ENCODE data around the gene SAMD4B.

The SAMD4B gene

GRCh38 chr19:39351537-39352064 lies 9.4 kb downstream of the SAMD4B start:
- DNase-seq (peak in 1 of 3 experiments; percentile 13), ATAC-seq (replicated peaks) (peak; percentile 89)
- H3K9me3 Mint-ChIP-seq, result no peaks in the 10 kb centered on the region
- peak overlapping the region; percentile 35 to 51 for H3K27ac Mint-ChIP-seq
- H3K36me3 Mint-ChIP-seq (ENCODE audit: insufficient read depth), result peaks cover 47% of the 10 kb centered on the region
- H3K4me3 Mint-ChIP-seq, result no peak overlapping the region
- H3K27me3 Mint-ChIP-seq, result no peaks in the 10 kb centered on the region
- peaks cover 13 to 25% of the 10 kb centered on the region in 2 donors for H3K4me1 Mint-ChIP-seq (ENCODE audit: low read depth in 2 of 2)

DNA sequence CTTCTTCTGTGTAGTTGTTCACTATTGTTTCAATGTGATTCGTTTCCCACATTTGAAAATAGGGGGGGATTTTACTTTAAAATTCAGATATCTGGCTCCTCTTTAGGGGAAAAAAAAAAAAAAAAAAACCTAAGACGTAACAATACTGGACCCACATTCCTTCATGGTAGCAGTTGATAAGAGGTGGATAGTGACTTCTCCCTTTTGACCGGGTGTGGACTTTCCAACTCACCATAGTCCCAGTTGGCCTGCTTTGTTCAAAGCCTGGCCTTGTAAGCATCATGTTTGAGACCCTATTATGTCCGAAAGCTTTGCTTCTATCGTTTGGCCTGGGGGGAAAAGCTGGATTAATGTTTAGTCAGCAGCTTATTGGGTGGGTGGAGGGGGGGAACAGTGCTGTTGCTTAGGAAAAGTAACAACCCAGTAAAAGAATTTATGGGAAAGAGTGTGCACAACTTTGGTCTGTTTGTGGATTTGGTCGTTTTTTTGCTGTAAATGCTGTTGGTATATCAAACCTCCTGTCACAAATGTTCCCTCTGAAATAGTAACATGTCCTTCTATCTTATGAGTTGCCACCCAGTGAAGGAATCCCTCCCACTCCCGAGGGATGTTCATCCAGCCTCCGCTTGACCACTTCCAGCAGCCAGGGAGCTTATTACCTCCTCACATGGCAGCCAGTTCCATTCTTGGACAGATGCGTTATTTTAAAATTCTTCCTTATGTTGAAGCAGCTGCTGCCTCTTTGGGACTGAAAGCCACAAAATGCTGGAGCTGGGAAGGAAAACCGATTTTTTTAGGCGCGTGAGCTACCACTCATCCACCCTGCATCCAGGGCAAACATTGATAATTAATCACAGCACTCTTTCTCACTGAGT lies 10.4 kb downstream of the SAMD4B start:
- no peaks in the 10 kb centered on the region for H3K9me3 Mint-ChIP-seq
- H3K36me3 Mint-ChIP-seq (ENCODE audit: insufficient read depth), result peaks cover 52% of the 10 kb centered on the region
- DNase-seq (no peak), ATAC-seq (replicated peaks) (no peak)
- H3K4me1 Mint-ChIP-seq (ENCODE audit: low read depth in 2 of 2), result peaks cover 8 to 18% of the 10 kb centered on the region in 2 donors
- peak overlapping the region; percentile 35 to 51 for H3K27ac Mint-ChIP-seq
- H3K27me3 Mint-ChIP-seq, result no peaks in the 10 kb centered on the region
- no peak overlapping the region for H3K4me3 Mint-ChIP-seq

DNA sequence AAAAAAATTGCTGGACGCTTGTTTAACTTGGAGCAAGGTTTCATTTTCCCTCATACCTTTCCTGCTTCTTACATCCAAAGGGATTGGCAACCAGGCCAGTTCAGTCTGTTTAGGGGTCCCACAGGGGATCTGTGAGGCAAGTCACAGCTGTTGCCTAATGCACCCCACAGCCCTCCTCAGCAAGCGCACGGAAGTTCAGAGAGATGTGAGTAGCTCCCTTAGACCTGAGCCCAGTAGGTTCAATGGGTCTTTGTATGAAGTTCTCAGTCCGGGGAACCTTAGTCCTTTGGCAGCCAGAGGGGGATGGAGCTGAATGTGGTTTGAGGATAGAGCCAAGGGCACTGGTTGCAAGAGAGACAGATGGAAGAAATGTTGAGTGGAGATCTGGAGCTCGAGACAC lies 13.0 kb downstream of the SAMD4B start:
- no peaks in the 10 kb centered on the region for H3K27me3 Mint-ChIP-seq
- H3K36me3 Mint-ChIP-seq (ENCODE audit: insufficient read depth), result peaks cover 64% of the 10 kb centered on the region
- no peak overlapping the region for H3K4me3 Mint-ChIP-seq
- no peak overlapping the region for H3K27ac Mint-ChIP-seq
- ATAC-seq (replicated peaks) (no peak), DNase-seq (no peak)
- no peaks in the 10 kb centered on the region for H3K9me3 Mint-ChIP-seq
- peaks cover 0 to 5% of the 10 kb centered on the region in 2 donors for H3K4me1 Mint-ChIP-seq (ENCODE audit: low read depth in 2 of 2)

- peaks cover 0 to 5% of the 10 kb centered on the region in 2 donors for H3K4me1 Mint-ChIP-seq (ENCODE audit: low read depth in 2 of 2)
These were observed 13.9 kb downstream of the SAMD4B start for GRCh38 chr19:39356073-39356472.

DNA sequence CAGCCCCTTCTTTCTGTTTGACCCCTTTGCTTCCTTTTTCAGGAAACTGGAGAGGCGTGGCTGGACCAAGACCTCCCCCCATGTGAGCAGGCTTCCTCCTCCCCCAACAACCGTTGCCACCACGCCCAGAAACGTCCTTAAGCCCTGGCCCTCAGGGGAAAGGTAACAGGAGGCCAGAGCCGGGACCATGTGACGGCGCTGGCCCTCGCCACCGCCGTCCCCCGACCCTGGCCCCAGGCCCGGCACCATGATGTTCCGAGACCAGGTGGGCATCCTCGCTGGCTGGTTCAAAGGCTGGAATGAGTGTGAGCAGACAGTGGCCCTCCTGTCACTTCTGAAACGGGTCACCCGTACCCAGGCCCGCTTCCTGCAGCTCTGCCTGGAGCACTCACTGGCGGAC lies 14.4 kb downstream of the SAMD4B start:
- DNase-seq (no peak), ATAC-seq (replicated peaks) (no peak)
- Mint-ChIP-seq H3K27me3 (no peaks in the 10 kb centered on the region), H3K9me3 (no peaks in the 10 kb centered on the region), H3K36me3 (ENCODE audit: insufficient read depth) (peaks cover 60% of the 10 kb centered on the region), H3K27ac (no peak overlapping the region), H3K4me1 (ENCODE audit: low read depth in 2 of 2) (peaks cover 0 to 5% of the 10 kb centered on the region in 2 donors), H3K4me3 (no peak overlapping the region)

More at GRCh38 chr19:39356073-39356472, 13.9 kb downstream of the SAMD4B start:
- no peak for ATAC-seq (replicated peaks)
- no peak for DNase-seq
- H3K27ac Mint-ChIP-seq, result no peak overlapping the region
- H3K9me3 Mint-ChIP-seq, result no peaks in the 10 kb centered on the region
- peaks cover 64% of the 10 kb centered on the region for H3K36me3 Mint-ChIP-seq (ENCODE audit: insufficient read depth)
- H3K27me3 Mint-ChIP-seq, result no peaks in the 10 kb centered on the region
- H3K4me3 Mint-ChIP-seq, result no peak overlapping the region

DNA sequence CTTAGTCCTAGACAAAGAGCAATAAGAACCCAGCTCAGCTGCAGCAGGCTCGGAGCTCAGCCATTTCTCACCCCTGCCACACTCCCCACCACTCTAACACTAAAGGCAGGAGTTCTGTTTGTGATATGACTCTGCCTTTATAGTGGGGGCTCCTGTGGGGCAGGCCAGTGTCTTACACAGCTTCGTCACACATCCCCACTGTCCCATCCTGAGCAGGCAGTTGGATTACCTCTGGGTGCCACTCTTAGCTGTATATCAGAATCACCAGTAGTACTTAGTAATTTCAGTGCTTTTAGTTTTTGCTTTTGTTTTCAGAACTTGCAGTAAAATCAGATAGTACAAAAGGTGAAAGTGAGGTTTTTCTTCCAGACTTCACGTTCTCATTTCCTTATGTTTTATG lies 16.8 kb downstream of the SAMD4B start:
- Mint-ChIP-seq H3K27ac (no peak overlapping the region), H3K4me1 (ENCODE audit: low read depth in 2 of 2) (no peaks in the 10 kb centered on the region), H3K9me3 (no peaks in the 10 kb centered on the region), H3K27me3 (no peaks in the 10 kb centered on the region), H3K4me3 (no peak overlapping the region), H3K36me3 (ENCODE audit: insufficient read depth) (peaks cover 56% of the 10 kb centered on the region)
- ATAC-seq (replicated peaks) (no peak), DNase-seq (no peak)

- DNase-seq, result no peak
- H3K36me3 Mint-ChIP-seq (ENCODE audit: insufficient read depth), result peaks cover 44% of the 10 kb centered on the region
- no peaks in the 10 kb centered on the region for H3K27me3 Mint-ChIP-seq
- peak overlapping the region in 1 of 2 donors; percentile 6 for H3K27ac Mint-ChIP-seq
- peaks cover 1 to 4% of the 10 kb centered on the region in 2 donors for H3K4me1 Mint-ChIP-seq (ENCODE audit: low read depth in 2 of 2)
- no peaks in the 10 kb centered on the region for H3K9me3 Mint-ChIP-seq
- ATAC-seq (replicated peaks), result no peak
- no peak overlapping the region for H3K4me3 Mint-ChIP-seq
These were observed 18.4 kb downstream of the SAMD4B start for GRCh38 chr19:39360599-39360998.

- DNase-seq (no peak), ATAC-seq (replicated peaks) (no peak)
- peaks cover 37% of the 10 kb centered on the region for H3K36me3 Mint-ChIP-seq (ENCODE audit: insufficient read depth)
- H3K4me3 Mint-ChIP-seq, result no peak overlapping the region
- peak overlapping the region in 1 of 2 donors; percentile 62 for H3K27ac Mint-ChIP-seq
- peaks cover 1 to 4% of the 10 kb centered on the region in 2 donors for H3K4me1 Mint-ChIP-seq (ENCODE audit: low read depth in 2 of 2)
- no peaks in the 10 kb centered on the region for H3K9me3 Mint-ChIP-seq
- no peaks in the 10 kb centered on the region for H3K27me3 Mint-ChIP-seq
These were observed 20.7 kb downstream of the SAMD4B start for GRCh38 chr19:39362682-39363657.

DNA sequence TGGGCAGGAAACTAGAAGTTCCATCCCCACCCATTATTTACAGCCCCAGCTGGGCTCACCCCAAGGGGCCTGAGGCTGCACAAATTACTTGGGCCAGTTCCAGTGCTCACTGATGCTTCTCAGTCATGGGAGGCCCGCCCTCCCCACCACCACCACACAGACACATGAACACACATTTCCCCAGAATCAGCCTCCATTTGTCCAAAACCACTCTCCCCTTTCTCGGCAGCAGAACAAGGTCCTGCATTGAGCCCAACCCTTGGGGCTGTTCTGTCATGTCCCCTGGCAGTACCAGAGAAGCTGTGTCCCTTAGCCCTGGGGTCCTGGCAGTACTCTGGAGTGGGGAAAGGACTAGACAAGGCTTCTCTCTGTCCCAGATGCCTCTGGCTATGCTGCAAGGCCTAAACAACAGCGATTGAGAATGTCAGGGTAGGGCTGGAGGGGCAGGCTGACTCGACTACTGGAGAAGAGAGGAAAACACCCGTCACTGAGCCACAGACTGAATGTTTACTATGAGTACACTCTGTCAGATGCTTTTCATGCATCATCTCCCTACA lies 21.8 kb downstream of the SAMD4B start:
- Mint-ChIP-seq H3K27me3 (no peaks in the 10 kb centered on the region), H3K36me3 (ENCODE audit: insufficient read depth) (peaks cover 33% of the 10 kb centered on the region), H3K4me3 (no peak overlapping the region)

DNA sequence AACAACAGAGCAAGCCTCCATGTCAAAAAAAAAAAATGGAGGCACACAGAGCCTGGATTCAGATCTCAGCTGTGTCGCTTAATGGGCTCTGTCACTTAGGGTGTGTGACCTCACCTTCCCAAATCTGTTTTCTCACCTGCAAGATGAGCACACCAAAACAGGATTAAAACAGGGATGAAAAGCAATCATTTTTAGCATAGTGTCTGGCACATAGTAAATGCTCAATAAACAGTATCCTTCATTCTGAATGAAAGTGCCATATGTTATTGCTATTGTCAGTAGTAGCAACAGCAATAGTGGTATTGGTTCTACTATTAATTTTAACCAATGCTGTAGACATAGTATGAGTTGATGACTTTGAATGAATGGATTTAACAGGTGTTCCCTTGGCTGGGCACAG lies 23.3 kb downstream of the SAMD4B start:
- Mint-ChIP-seq H3K4me1 (ENCODE audit: low read depth in 2 of 2) (peaks cover 1 to 4% of the 10 kb centered on the region in 2 donors), H3K27me3 (no peaks in the 10 kb centered on the region), H3K27ac (no peak overlapping the region), H3K4me3 (no peak overlapping the region), H3K9me3 (no peaks in the 10 kb centered on the region), H3K36me3 (ENCODE audit: insufficient read depth) (peaks cover 29% of the 10 kb centered on the region)
- DNase-seq (no peak), ATAC-seq (replicated peaks) (no peak)

More for the DNA sequence above, 21.8 kb downstream of the SAMD4B start:
- Mint-ChIP-seq H3K9me3 (no peaks in the 10 kb centered on the region), H3K27ac (peak overlapping the region; percentile 56 to 72), H3K4me1 (ENCODE audit: low read depth in 2 of 2) (peaks cover 1 to 4% of the 10 kb centered on the region in 2 donors)
- no peak for ATAC-seq (replicated peaks)
- DNase-seq, result no peak

- H3K27ac Mint-ChIP-seq, result no peak overlapping the region
- ATAC-seq (replicated peaks) (no peak), DNase-seq (no peak)
- H3K4me3 Mint-ChIP-seq, result no peak overlapping the region
- H3K9me3 Mint-ChIP-seq, result no peaks in the 10 kb centered on the region
- H3K36me3 Mint-ChIP-seq (ENCODE audit: insufficient read depth), result peaks cover 33% of the 10 kb centered on the region
- H3K27me3 Mint-ChIP-seq, result no peaks in the 10 kb centered on the region
- H3K4me1 Mint-ChIP-seq (ENCODE audit: low read depth in 2 of 2), result peaks cover 1 to 4% of the 10 kb centered on the region in 2 donors
These were observed 27.0 kb downstream of the SAMD4B start for GRCh38 chr19:39369200-39369599.

DNA sequence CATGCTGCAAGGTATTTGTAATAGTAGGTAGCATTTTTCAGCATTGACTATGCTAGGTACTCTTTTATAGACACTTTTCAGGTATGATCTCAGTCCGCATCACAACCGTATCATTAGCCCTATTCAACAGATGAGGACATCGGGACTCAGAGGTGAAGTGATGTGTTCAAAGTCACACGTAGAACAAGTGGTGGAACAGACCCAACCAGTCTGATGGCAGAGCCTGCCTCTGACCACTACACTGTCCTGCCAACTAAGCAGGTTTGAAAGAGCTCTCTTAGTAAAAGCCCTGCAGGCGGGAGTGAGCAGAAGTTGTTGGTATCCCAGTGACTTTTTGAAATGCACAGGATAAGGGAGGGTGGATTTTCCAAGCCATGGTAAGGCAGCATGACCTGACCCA lies 28.5 kb downstream of the SAMD4B start:
- Mint-ChIP-seq H3K4me3 (no peak overlapping the region), H3K36me3 (ENCODE audit: insufficient read depth) (peaks cover 28% of the 10 kb centered on the region), H3K4me1 (ENCODE audit: low read depth in 2 of 2) (no peaks in the 10 kb centered on the region), H3K27me3 (no peaks in the 10 kb centered on the region), H3K9me3 (no peaks in the 10 kb centered on the region), H3K27ac (peak overlapping the region; percentile 17 to 23)
- ATAC-seq (replicated peaks) (no peak), DNase-seq (no peak)
